GM21447 (cell line): ENCODE results near the gene MAP2.
A peak's percentile ranks its signal among the peaks of the same experiment; 100 is the strongest.
"Not testable (repeated sequence)": the region's sequence is repeated elsewhere in the genome, so short reads cannot be mapped to it uniquely, and the experiment has no call there.

Source experiments
- ATAC-seq: cut with Tn5 transposase; IDR thresholded peaks from one replicate; pipeline ENCODE4 v1.9.1; 2021; ENCODE audit not compliant: unreplicated experiment

MAP2 gene

DNA sequence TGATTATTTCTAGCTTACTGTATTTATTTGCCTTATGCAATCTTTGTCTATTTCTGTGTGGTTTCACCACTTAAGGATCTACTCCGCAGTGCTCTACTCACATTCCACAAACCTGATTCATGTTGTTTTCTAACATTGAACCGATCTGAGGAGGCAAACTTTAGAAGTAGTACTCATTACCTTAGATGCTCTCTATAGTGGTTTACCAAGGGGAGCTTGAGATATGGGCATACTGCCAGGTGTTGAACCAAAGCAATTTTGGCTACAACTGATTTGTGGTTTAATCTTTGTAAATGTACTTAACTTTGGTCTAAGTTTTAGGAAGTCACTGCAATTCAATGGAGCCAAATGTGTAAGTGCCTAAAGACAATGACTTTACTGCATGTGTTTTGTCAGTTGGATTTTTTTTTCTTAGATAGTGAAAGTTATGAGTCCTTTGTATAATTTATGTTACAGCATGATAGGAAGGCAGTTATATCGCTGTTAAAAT, 50.1 kb downstream of the MAP2 start:
- no peak for ATAC-seq

DNA sequence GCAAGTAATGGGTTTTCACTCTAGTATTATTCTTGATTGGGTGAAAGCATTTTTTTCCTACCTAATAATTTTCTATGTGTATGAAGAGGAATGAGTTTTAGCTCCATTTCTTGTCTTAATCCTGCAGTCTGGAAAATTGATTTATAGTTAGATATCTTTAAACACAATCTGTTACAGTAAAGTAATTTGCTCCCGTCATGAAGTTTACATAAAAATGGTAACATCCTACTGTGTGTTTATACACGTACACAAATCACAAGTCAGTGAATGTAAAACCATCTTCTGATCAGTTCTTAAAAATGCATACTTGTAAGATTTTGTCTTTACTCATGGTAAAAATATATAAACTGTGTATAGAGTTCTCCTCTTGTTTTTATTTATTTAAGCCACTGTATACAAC, 51.1 kb downstream of the MAP2 start:
- ATAC-seq = no peak

DNA sequence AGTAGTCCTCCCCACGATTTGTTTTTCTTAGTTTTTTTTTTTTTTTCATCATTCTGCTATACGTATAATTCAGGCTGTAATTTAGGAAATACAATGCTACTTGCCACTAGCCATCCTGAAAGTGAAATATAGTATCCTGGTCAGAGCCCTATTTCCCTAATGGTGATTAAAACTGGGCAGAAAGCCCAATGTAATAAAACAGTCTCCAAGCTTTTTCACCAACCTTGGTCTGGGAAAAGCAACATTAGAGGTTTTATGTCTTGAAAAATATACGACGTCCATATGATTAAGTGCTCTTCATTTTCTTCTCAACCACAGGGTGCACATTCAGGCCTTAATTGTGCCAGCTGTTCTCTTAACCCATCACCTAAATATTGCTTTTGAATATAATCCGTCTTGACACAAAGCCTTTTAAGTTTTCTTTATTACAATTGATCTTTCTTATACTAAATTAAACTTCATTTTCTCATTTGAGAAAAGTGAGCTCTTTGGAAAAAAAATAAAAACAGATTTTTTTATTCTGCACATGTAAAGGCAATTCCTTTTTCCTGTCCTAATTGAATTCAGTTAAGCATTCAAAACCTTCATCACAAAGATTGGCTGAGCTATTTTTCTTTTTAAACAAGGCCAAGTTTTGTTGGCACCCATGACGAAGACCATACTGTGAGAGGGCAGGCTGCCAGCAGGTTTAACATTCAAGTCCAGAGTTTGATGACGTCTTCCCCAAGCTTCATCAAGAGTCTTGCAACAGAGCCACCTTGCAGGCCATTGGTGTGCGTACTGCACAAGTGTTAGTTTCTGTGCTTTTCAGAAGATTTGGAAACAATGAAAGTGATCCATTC, 52.7 kb downstream of the MAP2 start:
- no peak for ATAC-seq

- ATAC-seq = not testable (repeated sequence)
Measured at GRCh38 chr2:209492296-209492695, 68.4 kb downstream of the MAP2 start.

- not testable (repeated sequence) for ATAC-seq
Measured at GRCh38 chr2:209495068-209495620, 71.3 kb downstream of the MAP2 start.

DNA sequence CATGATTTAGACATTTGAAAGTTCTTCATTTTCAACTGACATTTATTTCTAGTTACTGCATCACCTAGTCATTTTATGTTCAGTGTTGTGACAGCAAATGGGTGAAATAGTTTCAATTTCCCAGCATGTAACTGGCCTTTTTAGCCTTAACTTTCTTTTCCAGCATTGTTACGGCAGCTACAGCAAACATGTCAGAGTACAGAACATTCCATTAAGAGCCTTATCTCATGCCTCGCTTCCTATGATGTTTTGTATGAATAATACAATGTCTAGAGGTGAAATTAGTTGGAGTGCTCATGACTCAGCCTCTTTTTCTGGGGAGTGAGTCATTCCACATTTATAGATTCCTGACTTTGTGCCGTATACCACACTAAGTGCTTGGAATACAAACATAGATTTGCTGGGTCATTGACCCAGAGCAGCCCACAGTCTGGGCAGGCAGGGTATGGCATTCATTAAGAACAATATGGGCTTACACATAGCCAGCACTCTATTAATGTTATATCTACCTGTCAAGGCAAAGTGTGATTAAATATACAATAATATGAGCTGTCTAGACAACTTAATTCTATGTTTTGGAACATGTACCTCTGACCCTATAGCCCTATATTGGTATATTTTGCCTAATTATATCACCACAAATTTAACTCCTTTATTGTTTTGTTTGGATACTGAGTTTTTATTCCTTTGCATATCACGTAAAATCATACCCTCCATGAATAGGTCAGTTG, 72.2 kb downstream of the MAP2 start:
- no peak for ATAC-seq

- ATAC-seq = no peak
Measured at GRCh38 chr2:209496586-209496982, 72.7 kb downstream of the MAP2 start.

DNA sequence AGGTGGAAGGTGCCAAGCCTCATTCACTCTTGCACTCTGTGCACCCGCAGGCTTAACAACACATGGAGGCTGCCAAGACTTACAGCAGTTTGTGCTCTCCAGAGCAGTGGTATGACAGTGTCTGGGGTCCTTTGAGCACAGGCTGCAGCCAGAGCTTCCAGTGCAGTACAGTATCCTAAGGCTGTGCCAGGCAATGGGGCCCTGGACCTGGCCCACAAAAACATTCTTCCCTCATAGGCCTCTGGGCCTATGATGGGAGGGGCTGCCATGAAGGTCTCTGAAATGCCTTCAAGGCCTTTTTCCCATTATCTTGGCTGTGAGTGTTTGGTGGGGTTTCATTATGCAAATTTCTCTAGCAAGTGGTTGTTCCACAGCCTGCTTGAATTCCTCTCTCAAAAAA, 74.8 kb downstream of the MAP2 start:
- ATAC-seq = no peak

DNA sequence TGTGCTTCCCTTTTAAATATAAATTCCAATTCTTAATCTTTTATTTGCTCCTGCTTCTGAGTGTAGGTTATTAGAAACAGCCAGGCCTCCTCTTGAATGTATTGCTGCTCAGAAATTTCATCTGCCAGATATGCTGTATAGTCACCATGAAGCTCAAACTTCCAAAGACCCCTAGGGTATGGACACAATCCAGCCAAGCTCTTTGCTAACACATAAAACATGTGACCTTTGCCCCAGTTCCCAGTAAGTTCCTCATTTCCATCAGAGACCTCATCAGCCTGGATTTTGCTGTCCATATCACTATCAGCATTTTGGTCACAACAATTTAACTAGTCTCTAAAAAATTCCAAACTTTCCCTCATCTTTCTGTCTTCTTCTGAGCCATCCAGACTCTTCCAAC, 75.2 kb downstream of the MAP2 start:
- ATAC-seq = no peak

DNA sequence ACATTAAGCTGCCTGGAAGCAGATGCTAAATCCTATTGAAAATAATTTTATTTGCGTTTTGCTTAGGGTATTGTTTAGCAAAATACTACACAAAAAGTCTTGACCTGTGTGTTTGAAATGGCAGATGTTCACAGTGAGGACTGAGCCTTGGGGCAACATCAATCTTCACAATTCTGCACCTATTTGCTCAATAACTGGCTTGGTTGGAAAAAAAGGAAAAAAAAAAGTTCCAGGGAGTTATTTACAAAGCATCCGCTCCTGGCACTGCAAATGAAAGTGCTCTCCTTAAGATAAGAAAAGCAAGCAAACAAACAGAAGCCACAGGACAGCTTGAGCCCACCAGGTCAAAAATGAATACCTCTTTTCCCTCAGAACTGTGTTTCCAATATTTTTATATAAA, 77.7 kb downstream of the MAP2 start:
- no peak for ATAC-seq

GRCh38 chr2:209505410-209505809, 81.6 kb downstream of the MAP2 start:
- ATAC-seq = peak; percentile 72

GRCh38 chr2:209508255-209508654, 84.4 kb downstream of the MAP2 start:
- ATAC-seq = no peak

DNA sequence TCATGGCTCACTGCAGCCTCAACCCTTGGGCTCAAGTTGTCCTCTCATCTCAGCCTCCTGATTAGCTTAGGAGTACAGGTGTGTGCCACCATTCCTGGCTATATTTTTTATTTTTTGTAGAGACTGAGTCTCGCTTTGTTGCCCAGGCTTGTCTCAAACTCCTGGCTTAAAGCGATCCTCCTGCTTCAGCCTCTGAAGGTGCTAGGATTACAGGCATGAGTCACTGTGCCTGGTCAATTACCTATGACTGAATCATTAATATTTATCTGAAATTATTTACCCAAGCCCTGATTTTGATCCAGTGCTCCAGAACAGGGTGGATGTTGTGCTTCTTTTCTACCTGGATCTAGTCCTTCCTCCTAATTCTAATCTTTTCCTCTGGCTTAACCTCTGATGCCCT, 87.8 kb downstream of the MAP2 start:
- ATAC-seq = no peak

DNA sequence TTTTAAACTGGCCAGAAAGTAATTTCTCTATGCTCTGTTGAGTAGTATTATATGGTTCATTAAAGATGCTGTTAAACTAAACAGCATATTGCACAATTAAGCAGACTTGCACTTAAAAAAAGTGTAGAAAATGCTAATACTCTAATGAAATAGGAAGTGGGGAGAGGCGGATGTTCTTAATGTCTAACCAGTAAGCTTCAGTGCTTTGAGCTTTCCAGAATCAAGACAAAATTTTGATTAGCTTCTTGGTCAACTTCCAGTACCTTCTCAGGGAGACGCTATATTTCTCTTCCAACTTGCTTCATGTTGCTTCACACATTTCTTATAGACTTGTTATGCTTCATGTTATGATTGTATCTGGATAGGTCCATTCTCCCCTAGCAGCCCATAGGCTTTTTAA, 89.1 kb downstream of the MAP2 start:
- ATAC-seq = no peak

- ATAC-seq = no peak
Measured at GRCh38 chr2:209517436-209517835, 93.6 kb downstream of the MAP2 start.

- no peak for ATAC-seq
Measured at GRCh38 chr2:209519271-209519670, 95.4 kb downstream of the MAP2 start.

GRCh38 chr2:209519906-209520305, 96.1 kb downstream of the MAP2 start:
- ATAC-seq = no peak

DNA sequence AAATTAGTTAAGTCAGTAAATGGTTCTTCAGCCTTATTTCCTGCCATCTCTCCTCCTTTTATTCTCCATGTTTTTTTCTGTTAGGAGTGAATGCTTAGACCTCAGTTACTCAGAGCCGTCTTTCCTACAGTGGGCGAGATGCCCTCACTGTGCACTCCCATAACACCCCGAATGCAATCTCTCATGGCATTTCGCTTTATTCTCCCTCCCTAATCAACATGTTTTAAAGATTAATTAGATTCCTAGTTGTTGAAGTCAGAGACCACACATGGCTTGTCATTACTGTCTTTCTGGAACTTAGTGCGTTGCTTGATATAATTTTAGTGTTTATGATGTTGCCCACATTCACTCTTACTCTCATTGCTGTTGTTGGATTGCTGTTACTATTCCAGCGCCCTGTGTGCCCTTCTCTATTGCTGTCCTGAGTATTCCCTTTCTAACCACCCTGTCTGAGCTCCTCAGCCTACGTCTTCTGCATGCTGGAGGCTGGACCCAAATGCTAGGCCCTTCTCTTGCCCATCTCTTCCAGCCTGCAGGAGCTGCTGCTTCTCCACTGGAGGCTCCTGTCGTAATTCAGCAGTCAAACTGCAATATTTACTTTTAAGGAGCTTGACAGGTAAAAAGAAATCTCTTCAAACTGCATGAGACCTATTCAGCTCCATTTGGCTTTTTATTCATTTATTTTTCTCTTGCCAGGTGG, 99.3 kb downstream of the MAP2 start:
- ATAC-seq = no peak

- ATAC-seq = peak; percentile 50
Measured at GRCh38 chr2:209523867-209524266, 100.0 kb downstream of the MAP2 start.

DNA sequence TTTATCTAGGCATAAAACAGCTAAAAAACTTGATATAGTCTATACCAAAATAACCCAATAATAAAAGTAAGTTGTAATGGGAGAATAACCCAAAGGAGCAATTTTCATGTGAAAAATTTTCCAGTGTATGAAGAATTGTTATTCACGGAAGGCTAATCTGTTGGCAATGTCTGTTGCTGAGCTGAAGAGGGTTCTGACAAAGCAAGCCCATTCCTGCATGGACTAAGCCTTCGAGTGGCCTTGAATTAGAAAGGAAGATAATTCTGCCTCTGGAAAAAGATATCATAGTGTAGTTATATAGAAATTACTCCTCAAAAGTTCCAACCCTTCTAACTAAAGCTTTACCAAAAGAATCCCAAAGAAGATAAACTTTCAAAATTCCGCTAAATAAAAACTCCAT, 101.5 kb downstream of the MAP2 start:
- no peak for ATAC-seq

DNA sequence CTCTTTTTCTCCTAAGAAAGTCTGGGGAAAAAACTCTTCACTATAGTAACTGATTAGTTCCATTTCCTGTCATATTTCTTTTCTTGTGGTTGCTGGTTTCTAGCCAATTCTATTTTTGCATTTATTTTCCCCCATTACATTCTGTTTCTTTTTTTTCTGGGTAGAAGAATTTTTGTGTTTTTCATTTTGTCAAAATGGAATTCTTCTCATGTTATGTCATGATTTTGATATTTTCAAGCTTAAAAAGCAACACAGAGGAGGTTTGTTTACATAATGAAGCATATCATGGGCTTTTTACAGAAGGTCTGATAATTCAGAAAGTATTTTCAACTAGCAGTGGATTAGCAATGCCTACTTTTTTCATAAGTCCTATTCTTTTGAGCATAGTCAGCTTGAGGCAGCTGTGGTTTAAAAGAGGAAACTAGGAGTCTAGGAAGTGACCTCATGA, 102.0 kb downstream of the MAP2 start:
- peak; percentile 30 for ATAC-seq
